GM21737 (cell line): ENCODE measurements around the gene HAGHL.
"Not testable (repeated sequence)": the region's sequence is repeated elsewhere in the genome, so short reads cannot be mapped to it uniquely, and the experiment has no call there.

Source experiments
- ATAC-seq: cut with Tn5 transposase; IDR thresholded peaks from one replicate; pipeline ENCODE4 v1.9.1; 2021; ENCODE audit warnings: mild to moderate bottlenecking, moderate library complexity; ENCODE audit not compliant: unreplicated experiment

HAGHL gene

GRCh38 chr16:732332-732731 lies 5.4 kb downstream of the HAGHL start:
- ATAC-seq: no peak

GRCh38 chr16:732936-733335 lies 6.0 kb downstream of the HAGHL start:
- ATAC-seq: no peak

- ATAC-seq: no peak
Measured at GRCh38 chr16:733382-734207, 6.7 kb downstream of the HAGHL start.

- ATAC-seq: no peak
Measured at GRCh38 chr16:734208-734980, 7.5 kb downstream of the HAGHL start.

DNA sequence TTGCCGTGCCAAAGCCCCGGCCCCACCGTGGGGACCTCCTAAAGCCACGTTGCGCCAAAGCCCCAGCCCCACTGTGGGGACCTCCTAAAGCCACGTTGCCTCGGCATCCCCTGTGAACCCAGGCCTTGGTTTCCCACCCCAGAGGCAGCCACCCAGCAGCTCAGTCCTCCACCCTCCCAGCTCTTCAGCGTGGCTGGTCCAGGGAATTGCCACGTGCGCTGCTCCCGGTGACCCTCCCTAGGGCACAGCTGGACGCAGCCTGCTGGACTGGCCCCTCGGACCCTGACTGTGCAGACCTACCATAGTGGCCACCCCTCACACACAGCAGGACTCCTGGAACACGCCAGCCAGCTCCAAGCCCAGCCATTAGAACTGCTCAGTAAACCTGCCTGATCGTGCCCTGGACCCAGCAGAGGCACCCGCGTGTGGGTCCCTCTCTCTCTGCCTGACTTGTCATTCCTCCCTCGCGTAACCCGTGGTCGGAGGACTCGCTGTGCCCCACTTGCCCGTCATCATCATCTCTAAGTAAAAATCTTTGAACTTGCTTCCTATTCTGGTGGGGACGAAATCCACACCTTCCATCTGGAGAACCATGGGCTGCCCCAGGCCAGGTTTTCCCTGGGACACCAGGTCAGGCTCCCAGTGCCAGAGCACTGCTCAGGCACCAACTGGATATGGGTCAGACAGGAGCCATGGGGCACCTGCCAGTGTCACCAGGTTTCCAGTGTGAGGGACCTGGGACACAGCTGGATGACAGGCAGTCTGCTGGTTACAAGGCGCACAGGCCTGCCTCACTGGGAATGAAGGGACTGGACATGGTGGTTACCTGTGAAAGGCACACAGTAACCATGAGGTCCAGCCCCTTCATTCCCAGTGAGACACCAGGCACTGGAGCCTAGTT lies 8.3 kb downstream of the HAGHL start:
- ATAC-seq: no peak

DNA sequence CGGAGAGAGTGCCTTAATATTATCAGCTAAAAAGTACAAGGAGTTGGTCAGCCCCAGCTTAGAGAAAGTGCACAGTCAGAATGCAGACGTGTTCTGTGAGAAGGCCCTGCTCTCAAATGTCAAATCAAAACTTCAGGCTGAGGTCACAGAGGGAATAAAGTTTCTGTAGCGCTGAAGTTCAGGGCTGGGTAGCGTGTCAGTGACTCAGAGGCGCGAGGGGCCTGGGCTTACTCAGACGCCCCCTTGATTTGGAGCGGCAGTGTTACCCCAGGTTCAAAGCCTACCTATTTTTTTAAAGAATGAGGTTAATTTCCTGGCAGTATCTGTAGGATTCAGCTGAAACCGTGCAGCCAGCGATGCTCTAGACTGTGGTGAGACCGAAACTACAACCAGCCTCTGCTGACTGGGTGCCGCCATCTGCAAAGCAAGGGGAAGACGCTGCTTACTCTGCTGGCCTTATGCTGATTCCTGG lies 9.1 kb downstream of the HAGHL start:
- ATAC-seq: no peak

DNA sequence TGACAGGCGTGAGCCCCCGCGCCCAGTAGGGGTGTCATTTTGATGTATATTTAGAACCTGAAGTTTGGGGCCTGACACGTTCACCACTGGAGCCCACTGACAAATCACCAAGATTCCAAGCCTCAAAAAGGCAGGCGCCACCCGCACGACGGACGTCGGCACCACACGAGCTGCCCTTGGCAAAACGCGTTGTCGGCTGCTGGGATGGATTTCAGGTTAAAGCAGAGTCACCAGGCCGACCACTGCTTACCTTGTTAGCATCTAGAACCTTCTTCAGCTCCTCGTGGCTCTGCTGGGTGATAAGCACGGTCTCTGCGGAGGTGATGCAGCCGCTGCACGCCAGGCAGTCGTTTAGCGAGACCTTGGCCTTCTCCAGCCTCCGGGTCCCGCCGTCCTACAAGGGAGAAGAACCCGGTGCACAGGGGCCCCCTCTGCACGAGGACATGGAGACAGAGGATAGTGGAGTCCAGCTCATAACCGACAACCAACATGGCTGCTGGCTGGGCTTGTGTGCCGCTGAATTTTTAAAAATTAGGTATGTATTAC lies 10.1 kb downstream of the HAGHL start:
- ATAC-seq: no peak

- no peak for ATAC-seq
Measured at GRCh38 chr16:739560-740458, 12.9 kb downstream of the HAGHL start.

GRCh38 chr16:740459-740763 lies 13.5 kb downstream of the HAGHL start:
- ATAC-seq: peak; percentile 25

DNA sequence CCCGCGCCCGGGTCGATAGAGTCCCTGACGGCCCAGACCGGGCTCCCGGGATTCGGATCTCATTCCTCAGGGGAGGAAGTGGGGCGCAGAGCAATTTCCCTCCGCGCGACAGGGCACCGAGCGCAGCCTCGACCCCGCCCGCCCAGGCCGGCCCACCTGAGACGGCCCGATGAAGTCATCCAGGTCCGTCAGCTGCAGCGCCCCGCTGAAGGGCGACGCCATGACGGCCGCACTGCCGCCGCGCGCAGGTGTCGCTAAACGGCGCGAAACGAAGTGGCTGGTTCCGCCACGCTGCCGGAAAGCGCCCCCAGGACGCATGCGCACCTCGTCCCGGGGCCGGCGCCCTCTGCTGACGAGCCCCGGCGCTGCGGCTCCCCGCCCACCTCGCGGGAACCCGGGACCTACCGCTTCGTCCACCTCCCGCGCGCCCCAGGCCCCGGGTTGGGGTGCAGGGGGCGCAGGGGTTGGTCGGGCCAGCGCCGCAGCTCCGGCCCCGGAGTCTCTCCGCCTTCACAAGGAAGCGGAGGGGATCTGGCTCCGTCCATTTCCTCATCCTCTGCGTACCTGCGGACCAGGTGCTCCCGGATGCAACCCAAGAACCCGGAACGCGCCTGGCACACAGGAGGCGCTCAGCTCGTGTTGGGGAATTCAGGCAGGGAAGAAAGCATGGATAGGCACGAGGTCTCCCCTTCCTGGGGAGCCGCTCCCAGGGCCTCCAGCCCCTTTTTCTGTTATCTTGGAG lies 14.0 kb downstream of the HAGHL start, which contains the start of gene CIAO3:
Gene CIAO3 (minus strand): TSS at position 234 of the 742 bp plus-strand sequence. CDS start 12 bp downstream, at position 222.
- peak; percentile 69 for ATAC-seq

GRCh38 chr16:741986-742629 lies 15.2 kb downstream of the HAGHL start:
- no peak for ATAC-seq

- not testable (repeated sequence) for ATAC-seq
Measured at GRCh38 chr16:742894-743293, 16.0 kb downstream of the HAGHL start.

DNA sequence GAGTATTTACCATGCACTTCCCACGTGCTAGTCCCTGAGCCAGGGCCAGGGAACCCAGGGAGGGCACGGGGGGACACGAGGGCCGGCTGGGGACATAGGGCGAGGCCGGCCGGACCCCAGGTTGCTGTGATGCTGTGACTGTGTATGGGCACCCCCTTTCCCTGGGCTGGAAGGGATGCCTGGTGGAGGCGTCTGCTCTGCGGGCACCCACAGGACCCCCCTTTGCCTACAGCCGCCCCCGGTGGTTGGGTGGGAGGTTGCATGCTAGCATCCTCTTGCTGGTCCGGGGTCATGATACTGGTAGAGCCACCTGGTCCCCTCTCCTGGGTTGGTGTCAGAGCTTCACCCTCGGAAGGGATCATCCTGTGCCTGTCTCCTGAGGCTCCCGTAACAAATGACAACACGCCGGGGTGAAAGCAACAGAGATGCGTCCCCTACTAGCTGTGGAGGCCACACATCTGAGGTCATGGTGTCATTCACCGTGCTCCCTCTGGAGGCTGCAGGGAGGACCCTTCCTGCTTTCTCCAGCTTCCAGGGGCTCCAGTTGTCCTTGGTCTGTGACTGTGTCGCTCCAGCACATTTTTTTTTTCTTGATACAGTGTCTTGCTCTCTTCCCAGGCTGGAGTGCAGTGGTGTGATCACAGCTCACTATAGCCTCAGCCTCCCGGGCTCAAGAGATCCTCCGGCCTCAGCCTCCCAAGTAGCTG lies 17.0 kb downstream of the HAGHL start:
- ATAC-seq: no peak

GRCh38 chr16:745739-746138 lies 18.8 kb downstream of the HAGHL start:
- no peak for ATAC-seq

DNA sequence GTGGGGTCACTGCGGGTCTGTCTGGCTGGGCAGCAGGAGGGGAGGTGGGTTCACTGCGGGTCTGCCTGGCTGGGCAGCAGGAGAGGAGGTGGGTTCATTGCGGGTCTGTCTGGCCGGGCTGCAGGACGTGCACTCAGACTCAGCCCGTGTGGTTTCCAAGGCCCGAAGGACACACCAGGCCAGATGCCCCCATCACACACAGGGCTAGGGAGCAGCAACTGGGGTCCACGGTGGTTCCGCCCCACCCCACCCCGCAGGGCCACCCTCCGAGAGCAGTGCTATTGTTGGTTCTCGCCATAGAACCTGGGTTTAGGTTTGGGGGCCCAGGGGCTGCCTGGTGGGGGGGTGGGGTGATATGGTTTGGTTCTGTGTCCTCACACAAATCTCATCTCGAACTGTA lies 19.7 kb downstream of the HAGHL start:
- no peak for ATAC-seq

- no peak for ATAC-seq
Measured at GRCh38 chr16:747978-748746, 21.3 kb downstream of the HAGHL start.

DNA sequence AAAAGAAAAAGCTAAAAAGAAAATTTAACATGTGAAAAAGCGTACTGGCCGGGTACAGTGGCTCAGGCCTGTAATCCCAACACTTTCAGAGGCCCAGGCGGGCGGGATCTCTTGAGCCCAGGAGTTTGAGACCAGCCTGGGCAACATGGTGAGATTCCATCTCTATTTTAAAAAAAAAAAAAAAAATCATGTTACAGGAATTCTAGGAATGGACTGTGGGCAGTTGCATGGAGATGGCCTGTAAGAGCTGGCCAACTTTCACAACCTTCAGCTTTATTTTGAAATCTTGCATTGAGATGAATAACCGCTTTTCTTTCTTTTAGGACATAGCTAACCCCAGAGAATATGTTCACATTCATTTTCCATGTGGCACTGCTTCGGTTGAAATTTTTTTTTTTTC lies 22.1 kb downstream of the HAGHL start:
- no peak for ATAC-seq
